VCaP (cell line): ENCODE data around the gene CLEC4M.

Source experiments
- H3K27ac ChIP-seq: fragments of 450-650 bp; 2 replicates; pipeline ENCODE4 v1.5.1; 2017
- CTCF ChIP-seq: fragments of 450-650 bp; conservative IDR thresholded peaks from 2 replicates; pipeline ENCODE4 v1.5.1; 2017; ENCODE audit warnings: mild to moderate bottlenecking, moderate library complexity

Gene CLEC4M

GRCh38 chr19:7817801-7818200 lies 54.8 kb downstream of the CLEC4M start:
- TF ChIP-seq CTCF, result no peak

GRCh38 chr19:7818806-7819205 lies 55.8 kb downstream of the CLEC4M start:
- no peak overlapping the region for H3K27ac ChIP-seq
- no peak for TF ChIP-seq CTCF

More at GRCh38 chr19:7817801-7818200, 54.8 kb downstream of the CLEC4M start:
- no peak overlapping the region for H3K27ac ChIP-seq
